ENCODE data around the gene OSGEPL1.
"Not testable (repeated sequence)": the region's sequence is repeated elsewhere in the genome, so short reads cannot be mapped to it uniquely, and the experiment has no call there.

Gene OSGEPL1, protein sequence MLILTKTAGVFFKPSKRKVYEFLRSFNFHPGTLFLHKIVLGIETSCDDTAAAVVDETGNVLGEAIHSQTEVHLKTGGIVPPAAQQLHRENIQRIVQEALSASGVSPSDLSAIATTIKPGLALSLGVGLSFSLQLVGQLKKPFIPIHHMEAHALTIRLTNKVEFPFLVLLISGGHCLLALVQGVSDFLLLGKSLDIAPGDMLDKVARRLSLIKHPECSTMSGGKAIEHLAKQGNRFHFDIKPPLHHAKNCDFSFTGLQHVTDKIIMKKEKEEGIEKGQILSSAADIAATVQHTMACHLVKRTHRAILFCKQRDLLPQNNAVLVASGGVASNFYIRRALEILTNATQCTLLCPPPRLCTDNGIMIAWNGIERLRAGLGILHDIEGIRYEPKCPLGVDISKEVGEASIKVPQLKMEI

DNA sequence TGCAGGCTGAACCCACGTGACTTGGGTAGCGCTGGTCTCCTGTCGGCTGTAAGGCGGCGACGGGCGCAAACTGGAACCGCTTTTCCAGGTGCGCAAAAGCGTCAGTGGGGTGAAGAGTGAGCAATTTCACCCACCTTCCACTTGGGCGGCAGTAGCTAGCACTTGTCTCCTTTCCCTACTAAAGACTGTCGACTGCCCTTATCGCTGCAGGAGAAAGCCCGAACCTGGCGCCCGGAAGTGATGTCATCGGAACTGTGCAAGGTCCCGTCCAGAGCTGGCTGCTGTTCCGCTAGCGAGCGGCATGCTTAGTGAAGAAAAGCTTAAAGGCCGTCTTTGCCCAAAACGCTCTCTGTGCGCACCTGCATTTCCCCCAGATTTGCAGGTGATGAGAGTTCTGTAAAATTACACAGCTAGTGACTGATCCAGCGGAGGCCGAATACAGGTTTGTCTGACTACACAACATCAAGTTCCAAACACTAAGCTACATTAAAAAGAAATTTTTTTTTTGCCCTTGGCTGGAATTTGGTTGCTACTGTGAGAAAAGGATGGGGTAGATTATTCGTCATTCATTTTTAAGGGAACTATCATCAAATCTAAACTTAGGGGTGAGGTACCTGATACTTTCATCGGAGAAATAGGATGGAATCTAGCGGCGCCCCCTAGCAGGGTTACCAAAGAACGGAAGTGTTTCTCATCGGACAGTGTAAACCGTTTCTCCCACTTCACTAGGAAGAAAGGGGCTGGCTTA, at the start of gene OSGEPL1:
TSS of gene OSGEPL1 (minus strand) at position 242 of the 748 bp plus-strand sequence. CDS start 1,152 bp downstream, outside the sequence.
- peak; percentile 87 to 88 for DNase-seq (ENCODE audit: low read depth in 2 of 2)

GRCh38 chr2:189803431-189803830, 40.8 kb upstream of the OSGEPL1 start:
- no peak for DNase-seq (ENCODE audit: low read depth in 2 of 2)

DNA sequence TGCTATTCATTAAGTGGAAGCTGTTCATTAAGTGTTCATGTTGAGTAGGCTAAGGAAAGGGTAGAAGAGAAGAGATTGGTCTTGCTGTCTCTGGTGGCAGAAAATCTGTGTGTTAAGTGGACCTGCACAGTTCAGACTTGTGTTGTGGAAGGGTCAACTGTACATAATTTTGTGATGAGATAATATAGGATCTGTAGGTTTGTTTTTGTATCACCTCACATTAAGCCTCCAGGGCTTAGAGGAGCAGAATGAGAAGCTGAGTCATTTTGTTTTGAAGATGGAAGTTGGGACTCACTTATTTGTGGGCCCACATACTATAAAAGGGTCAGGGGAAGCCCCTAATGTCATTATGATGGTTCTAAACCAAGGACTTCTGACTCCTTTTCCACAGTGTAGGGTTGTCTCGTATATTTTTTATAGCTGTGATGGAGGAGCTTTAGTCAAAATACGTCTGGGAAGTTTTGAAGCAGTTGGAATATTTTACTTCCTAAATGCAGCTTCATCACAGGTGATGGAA, 39.9 kb upstream of the OSGEPL1 start:
- DNase-seq (ENCODE audit: low read depth in 2 of 2): no peak

GRCh38 chr2:189799531-189799930, 36.9 kb upstream of the OSGEPL1 start:
- no peak for DNase-seq (ENCODE audit: low read depth in 2 of 2)

- no peak for DNase-seq (ENCODE audit: low read depth in 2 of 2)
Measured at GRCh38 chr2:189799030-189799331, 36.4 kb upstream of the OSGEPL1 start.

DNA sequence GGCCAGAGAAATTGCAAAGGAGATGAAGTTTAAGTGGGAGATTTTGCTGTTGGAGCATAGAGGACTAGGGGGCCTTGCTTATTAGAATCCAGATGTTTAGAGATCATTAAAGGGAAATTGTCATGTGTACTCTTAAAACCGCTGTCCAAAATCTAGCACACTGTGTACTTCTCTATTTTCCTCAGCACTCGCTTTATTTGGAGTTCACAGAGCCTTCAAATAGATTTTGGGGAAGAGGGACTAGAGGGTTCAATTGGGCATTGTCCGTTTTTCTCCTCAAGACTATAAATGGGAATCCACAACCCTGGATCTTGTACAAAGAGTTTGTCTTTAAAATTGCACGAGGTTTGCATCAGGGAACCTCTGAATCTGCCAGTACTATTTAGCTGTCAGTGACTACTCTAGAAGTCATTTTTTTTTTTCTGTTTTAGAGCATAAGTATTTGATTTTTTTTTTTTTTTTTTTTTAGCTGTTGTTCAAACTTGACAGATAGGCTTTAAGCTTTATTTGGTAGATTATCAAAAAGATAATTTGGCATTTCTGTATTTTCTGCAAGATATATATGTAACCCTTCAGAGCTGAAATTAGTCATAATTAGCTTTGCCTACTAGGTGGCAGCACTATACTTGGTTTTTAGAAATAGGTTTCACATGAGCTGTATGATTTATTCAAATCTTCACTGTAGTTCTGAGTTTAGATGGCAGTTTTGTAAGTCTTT, 35.9 kb upstream of the OSGEPL1 start:
- no peak for DNase-seq (ENCODE audit: low read depth in 2 of 2)

GRCh38 chr2:189797902-189798301, 35.3 kb upstream of the OSGEPL1 start:
- no peak for DNase-seq (ENCODE audit: low read depth in 2 of 2)

GRCh38 chr2:189794310-189794709, 31.7 kb upstream of the OSGEPL1 start:
- no peak for DNase-seq (ENCODE audit: low read depth in 2 of 2)

DNA sequence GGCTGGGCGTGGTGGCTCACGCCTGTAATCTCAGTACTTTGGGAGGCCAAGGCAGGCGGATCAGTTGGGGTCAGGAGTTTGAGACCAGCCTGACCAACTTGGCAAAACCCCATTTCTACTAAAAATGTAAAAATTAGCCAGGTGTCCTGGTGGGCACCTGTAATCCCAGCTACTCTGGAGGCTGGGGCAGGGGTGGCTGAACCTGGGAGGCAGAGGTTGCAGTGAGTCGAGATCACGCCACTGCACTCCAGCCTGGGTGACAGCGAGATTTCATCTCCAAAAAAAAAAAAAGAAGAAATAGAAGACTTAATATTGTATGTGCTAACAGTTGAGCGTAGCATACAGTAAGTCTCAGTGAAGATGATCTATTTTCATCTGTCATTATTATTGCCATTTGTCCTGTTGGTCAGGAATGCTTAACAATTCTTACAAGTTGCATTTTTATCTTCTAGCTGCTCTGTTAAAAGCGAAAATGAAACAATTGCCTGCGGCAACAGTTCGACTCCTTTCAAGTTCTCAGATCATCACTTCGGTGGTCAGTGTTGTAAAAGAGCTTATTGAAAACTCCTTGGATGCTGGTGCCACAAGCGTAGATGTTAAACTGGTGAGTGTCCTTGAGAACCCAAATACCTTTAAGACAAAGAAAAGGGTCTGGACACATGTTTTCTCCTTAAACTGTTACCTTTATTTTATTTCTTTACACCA, 28.9 kb upstream of the OSGEPL1 start:
- DNase-seq (ENCODE audit: low read depth in 2 of 2): no peak

DNA sequence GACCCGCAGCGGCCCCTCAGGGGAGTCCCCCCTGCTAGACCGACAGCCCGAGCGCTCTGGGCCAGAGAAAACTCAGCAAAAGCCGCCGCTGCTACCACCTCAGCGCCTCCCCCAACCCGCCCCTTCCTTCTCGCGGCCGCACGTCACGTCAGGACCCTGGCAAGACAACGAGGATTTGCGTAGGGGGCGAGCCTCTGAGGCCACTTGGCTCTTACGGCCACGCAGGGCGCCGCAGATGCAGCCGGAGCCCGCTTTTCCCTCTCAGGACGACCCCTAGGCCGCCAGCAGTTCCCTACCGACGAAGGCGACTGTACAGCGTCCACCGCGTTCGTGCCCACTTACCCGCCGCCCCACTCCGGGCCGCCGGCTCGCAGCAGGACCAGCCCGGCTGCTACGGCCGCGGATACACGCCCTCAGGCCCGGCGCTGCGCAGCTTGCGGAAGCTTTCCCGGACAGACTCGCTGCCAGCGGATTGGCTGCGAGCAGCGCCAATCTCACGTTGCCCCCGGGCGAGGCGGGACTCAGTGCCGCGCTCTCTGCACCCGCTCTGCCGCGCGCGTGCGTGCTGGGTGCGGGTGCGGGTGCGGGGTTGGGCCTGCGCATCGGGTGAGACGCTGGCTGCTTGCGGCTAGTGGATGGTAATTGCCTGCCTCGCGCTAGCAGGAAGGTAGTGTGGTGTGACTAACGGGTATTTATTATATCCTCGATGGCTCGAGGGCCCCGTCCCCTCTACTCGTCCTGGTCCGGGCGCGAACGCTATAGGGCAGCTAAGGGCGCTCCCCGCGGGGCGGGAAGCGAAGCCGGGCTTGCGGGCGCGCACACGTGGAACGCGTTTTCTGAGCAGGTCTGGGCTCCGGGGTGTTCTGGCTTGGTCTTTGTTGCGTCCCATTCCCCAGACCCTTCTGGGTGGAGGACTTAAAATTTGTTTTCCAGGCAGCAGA, 21.6 kb upstream of the OSGEPL1 start, which contains the start of the genes ORMDL1 and PMS1:
TSS of gene ORMDL1 (minus strand) at position 413 of the 941 bp plus-strand sequence. CDS start 1,744 bp downstream, outside the sequence.
TSS of gene PMS1 (plus strand) at position 524 of the 941 bp plus-strand sequence. CDS start 7,360 bp downstream, outside the sequence.
- DNase-seq (ENCODE audit: low read depth in 2 of 2): peak; percentile 87 to 89

GRCh38 chr2:189783451-189783926, 20.9 kb upstream of the OSGEPL1 start:
- no peak for DNase-seq (ENCODE audit: low read depth in 2 of 2)

DNA sequence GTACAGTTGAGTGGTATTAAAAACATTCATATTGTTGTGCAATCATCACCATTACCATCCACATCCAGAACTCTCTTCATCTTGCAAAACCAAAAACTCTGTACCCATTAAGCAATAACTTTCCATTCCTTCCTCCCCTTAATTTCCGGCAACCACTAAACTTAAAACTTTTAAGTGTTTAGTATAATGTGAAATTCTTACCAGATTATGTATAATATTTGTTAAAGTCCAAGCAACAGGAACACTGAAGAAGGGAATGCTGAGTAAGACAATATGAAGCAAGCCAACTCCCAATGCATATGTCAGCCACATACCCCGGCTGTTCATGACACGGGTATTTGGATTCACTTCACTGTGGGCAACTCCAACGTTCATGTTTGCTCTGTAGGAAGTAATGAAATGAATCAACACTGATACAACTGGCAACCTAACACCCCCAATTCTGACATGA, 19.7 kb upstream of the OSGEPL1 start:
- no peak for DNase-seq (ENCODE audit: low read depth in 2 of 2)

- no peak for DNase-seq (ENCODE audit: low read depth in 2 of 2)
Measured at GRCh38 chr2:189772212-189772611, 9.6 kb upstream of the OSGEPL1 start.

GRCh38 chr2:189770590-189771322, 8.2 kb upstream of the OSGEPL1 start:
- DNase-seq (ENCODE audit: low read depth in 2 of 2): no peak

DNA sequence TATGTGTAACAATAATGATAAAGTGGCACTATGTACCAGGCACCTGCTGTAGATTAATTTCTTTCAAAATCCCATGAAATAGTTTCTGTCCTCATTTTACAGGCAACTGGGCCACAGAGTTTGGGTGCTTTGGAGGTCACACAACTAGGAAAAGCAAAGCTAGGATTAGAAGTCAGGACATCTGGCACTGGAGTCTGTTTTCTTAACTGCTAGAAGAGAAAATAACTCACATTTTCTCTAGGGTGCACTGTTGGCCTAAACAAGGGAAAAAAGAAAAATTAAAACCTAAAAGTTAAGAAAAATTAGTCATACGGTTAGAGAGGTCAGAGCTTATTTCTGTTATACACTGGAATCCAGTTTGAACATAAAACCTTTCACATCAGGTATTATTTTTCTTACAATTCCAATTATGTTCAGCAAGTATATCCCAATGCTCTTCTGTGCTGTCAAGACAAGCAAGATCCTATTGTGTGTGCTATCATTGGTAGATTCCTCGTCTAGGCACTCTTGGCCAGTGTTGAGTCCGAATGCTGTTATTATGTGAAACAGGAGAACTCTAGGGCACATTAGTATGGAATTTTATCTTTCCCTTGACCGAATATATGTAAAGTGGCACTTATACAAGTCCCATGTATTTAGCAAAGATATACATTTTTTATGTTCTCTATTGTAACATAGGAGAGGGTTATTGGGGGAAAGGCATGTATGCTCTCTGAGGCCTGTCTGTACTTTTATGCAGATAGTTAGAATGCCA, 1.5 kb upstream of the OSGEPL1 start:
- no peak for DNase-seq (ENCODE audit: low read depth in 2 of 2)

- DNase-seq (ENCODE audit: low read depth in 2 of 2): no peak
Measured at GRCh38 chr2:189762229-189762550, 402 bp downstream of the OSGEPL1 start.

DNA sequence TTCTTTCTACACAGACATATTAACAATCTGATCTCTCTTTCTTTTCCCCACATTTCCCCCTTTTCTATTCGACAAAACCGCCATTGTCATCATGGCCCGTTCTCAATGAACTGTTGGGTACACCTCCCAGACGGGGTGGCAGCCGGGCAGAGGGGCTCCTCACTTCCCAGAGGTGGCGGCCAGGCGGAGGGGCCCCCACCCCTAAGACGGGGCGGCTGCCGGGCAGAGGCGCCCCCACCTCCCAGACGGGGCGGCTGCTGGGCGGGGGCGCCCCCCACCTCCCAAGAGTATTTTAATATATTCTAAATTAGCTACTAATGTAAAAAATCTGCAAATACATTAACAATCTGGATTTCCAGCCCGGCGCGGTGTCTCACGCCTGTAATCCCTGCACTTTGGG, 2.4 kb downstream of the OSGEPL1 start:
- DNase-seq (ENCODE audit: low read depth in 2 of 2): not testable (repeated sequence)

- no peak for DNase-seq (ENCODE audit: low read depth in 2 of 2)
Measured at GRCh38 chr2:189756311-189756952, 6.2 kb downstream of the OSGEPL1 start.
